KOPT-K1 (cell line): Measurements from ENCODE around the gene SSUH2.
"Not testable (repeated sequence)": the region's sequence is repeated elsewhere in the genome, so short reads cannot be mapped to it uniquely, and the experiment has no call there.

Source experiments
- H3K27ac ChIP-seq: fragments of 200-600 bp; sonication (generic); 2 replicates; pipeline ENCODE4 v1.5.1; 2016; ENCODE audit warnings: antibody characterized with exemption, mild to moderate bottlenecking, low read depth, low read length; ENCODE audit not compliant: poor library complexity, severe bottlenecking
- H3K36me3 ChIP-seq: fragments of 200-600 bp; sonication (generic); 2 replicates; pipeline ENCODE4 v1.5.1; 2017; ENCODE audit warnings: antibody characterized with exemption, mild to moderate bottlenecking, low read length, moderate library complexity; ENCODE audit not compliant: insufficient read depth
- H3K9me3 ChIP-seq: fragments of 200-600 bp; sonication (generic); 2 replicates; pipeline ENCODE4 v1.5.1; 2017; ENCODE audit warnings: antibody characterized with exemption, low read length, mild to moderate bottlenecking; ENCODE audit not compliant: insufficient read depth, poor library complexity, severe bottlenecking

The SSUH2 gene

DNA sequence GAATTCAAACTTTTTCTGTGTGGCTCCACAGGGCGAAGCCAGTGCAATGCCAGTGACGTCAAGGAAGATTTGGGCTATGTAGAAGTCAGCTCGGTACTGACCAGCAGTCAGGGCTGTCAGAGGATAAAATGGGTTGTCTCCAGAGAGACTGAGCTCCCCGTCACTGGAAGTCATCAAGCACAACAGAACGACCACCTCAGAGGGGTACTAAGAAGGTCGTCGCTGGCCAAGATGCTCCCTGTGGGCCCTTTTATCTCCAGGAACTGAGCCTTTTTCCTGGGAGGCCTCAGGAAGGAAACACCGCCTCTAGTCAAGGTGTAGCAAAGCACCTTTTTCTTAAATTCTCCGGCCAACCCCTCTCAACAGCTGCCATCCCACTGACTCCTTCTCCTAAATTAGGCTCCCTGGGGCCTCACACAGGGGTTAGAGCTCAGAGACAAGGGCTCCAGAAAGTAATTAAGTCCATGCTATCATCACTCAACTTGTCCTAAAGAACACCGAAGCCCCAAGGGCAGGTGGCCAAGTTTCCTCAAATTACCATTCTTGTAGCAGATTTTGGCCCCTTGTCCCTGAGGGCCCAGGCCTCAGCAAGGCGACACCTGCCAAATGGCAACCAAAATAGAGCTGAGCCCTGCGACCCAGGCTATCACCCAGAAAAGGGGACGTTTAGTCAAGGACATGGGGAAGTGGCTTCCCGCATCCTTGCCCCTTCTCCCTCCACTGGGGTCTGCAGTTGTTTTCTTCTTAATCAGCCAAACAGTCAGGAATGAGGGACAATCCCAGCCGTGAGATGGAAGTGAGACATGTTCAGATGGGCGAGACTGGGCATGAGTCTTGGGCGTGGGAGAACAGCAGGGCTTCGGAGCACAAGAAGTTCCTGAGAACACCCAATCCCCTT, 48.0 kb downstream of the SSUH2 start:
- no peaks in the 10 kb centered on the region for H3K36me3 ChIP-seq
- no peaks in the 10 kb centered on the region for H3K9me3 ChIP-seq
- H3K27ac ChIP-seq: no peak overlapping the region

DNA sequence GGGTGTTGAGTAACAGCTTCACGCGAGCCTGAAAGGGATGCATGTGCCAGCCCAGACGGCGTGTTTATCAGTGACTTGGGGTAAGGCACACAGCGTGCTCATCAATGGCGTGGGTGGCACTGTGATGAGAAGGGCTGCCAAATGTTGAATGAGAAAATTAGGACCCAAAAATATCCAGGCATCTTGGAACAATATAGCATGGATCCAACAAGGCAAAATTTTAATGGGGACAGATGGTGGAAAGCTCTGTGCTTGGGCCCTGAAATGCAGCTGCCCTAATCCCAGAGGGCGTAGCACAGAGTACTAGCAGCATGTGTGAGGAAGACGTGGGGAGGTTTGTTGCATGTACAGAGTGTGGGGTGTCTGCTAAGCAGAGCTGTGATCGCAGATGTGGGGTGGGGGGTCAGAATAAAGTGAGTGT, 48.9 kb downstream of the SSUH2 start:
- H3K9me3 ChIP-seq: no peaks in the 10 kb centered on the region
- no peak overlapping the region for H3K27ac ChIP-seq
- no peaks in the 10 kb centered on the region for H3K36me3 ChIP-seq

- H3K36me3 ChIP-seq: no peaks in the 10 kb centered on the region
- H3K9me3 ChIP-seq: no peaks in the 10 kb centered on the region
- no peak overlapping the region for H3K27ac ChIP-seq
Observed at GRCh38 chr3:8595252-8595651, 49.3 kb downstream of the SSUH2 start.

GRCh38 chr3:8593021-8593827, 51.4 kb downstream of the SSUH2 start:
- no peaks in the 10 kb centered on the region for H3K36me3 ChIP-seq

DNA sequence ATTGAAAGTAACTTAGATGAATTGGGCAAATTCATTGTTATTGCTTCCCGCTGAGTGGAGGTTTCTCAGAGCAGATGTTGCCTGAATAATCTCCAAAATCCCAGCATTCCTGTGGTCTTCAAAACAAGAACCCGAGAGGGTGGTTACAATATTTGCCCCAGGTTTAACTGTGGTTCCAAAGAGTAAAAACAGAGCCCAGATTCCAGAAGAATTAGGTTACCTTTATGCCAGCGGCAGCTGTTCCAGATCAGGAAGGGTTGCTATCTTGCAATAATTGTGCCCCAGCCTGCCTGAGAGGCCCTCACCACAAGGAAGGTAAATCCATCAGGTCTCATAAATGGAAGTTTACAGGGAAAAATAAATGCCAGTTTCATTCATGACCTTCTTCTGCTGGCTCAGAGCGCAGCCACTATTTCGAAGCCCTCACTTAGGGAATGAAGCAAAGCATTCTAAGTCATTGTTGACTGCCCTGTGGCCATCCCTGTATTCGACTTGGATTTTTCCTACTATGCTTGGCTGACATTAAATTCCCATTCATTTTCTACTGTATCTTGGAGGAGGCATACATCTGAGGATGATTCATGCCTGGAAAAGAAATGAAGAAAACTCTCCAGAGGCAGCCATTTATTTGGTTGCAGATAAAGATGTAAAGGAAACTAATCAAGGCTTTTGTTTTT, 54.6 kb downstream of the SSUH2 start:
- H3K36me3 ChIP-seq: no peaks in the 10 kb centered on the region
- H3K27ac ChIP-seq: no peak overlapping the region
- no peaks in the 10 kb centered on the region for H3K9me3 ChIP-seq

More at GRCh38 chr3:8593021-8593827, 51.4 kb downstream of the SSUH2 start:
- no peak overlapping the region for H3K27ac ChIP-seq
- H3K9me3 ChIP-seq: no peaks in the 10 kb centered on the region

DNA sequence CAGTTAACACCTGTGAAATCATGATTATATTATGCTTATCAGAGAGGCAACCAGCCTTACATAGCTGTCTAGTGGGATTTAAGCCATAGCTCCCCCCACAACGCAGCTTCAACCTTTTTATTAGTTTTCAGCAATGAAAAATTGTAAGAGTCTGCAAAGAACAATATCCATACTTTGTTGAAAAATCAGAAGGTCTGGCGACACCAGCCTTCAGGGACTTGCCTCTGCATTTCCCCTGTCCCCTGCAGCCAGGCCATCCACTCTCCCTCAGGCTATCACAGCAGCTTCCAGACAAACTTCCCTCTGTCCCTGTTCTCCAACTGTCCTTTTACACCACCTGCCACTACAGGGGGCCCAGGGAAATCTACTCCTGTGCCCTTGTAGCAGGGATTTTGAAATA, 59.9 kb downstream of the SSUH2 start:
- Histone ChIP-seq H3K27ac (no peak overlapping the region), H3K9me3 (no peaks in the 10 kb centered on the region), H3K36me3 (no peaks in the 10 kb centered on the region)

DNA sequence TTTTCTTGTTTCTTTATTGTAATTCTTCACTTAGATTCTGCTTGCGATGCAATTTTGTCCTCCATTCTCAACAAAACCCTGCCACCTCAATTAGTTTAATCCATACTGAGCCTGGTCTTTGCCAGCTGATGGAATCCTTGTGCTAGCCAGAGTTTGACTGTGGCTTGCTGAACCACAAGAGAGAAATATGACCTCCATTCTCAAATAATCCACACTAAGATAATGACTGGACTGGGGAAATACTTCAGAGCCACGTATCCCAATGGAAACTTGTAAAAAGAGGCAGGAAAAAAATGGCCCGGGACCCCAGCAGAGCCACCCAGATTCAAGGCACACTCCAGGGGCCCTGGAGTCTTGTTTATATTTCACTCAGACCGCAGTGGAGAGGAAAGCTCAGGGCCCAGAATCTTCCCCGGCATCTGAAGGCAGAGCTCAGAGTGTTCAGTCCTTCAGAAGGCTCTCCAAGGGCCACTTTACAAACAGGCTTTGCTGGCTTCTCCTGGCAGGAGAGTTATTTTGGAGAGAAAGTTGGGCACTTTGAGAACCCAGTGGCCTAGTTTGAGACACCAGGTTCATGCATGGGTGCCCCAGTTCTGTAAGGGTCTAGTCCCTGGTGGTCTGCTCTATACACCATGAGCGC, 62.7 kb downstream of the SSUH2 start:
- Histone ChIP-seq H3K36me3 (no peaks in the 10 kb centered on the region), H3K9me3 (no peaks in the 10 kb centered on the region), H3K27ac (no peak overlapping the region)

- H3K9me3 ChIP-seq: no peaks in the 10 kb centered on the region
- H3K27ac ChIP-seq: no peak overlapping the region
- no peaks in the 10 kb centered on the region for H3K36me3 ChIP-seq
Observed at GRCh38 chr3:8581373-8581772, 63.2 kb downstream of the SSUH2 start.

GRCh38 chr3:8580434-8580833, 64.2 kb downstream of the SSUH2 start:
- not testable (repeated sequence) for H3K27ac ChIP-seq, H3K36me3 ChIP-seq, H3K9me3 ChIP-seq

GRCh38 chr3:8579943-8580342, 64.7 kb downstream of the SSUH2 start:
- H3K36me3 ChIP-seq: no peaks in the 10 kb centered on the region
- H3K9me3 ChIP-seq: no peaks in the 10 kb centered on the region
- H3K27ac ChIP-seq: no peak overlapping the region

DNA sequence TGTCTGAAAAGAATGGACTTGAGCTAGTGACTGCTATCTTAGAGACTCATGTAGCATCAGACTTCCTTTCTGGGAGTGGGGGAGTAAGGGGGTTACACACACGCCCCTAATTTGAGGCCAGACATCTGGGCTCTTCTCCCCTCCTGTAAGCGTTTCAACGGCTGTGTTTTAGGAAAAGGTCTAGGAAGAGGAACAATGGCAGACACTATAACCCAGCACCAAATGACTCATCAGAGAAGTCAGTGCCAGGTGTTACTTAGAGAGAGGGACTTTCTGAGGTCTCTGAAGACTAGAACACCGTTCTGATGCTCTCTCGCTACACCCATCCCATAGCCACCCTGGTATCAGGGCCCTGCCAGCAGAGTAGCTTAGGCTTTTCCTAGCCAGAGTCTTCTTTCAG, 65.5 kb downstream of the SSUH2 start:
- no peaks in the 10 kb centered on the region for H3K36me3 ChIP-seq
- no peak overlapping the region for H3K27ac ChIP-seq
- no peaks in the 10 kb centered on the region for H3K9me3 ChIP-seq

GRCh38 chr3:8578282-8578681, 66.3 kb downstream of the SSUH2 start:
- H3K9me3 ChIP-seq: no peaks in the 10 kb centered on the region
- H3K36me3 ChIP-seq: no peaks in the 10 kb centered on the region
- no peak overlapping the region for H3K27ac ChIP-seq

- H3K36me3 ChIP-seq: no peaks in the 10 kb centered on the region
- no peak overlapping the region for H3K27ac ChIP-seq
- no peaks in the 10 kb centered on the region for H3K9me3 ChIP-seq
Observed at GRCh38 chr3:8576841-8577571, 67.6 kb downstream of the SSUH2 start.

- H3K36me3 ChIP-seq: no peaks in the 10 kb centered on the region
- H3K9me3 ChIP-seq: no peaks in the 10 kb centered on the region
- H3K27ac ChIP-seq: no peak overlapping the region
Observed at GRCh38 chr3:8576436-8576835, 68.2 kb downstream of the SSUH2 start.
